Heart right ventricle (tissue), 16 donors: ENCODE measurements around the gene QKI. TPM values are rescaled to one million over a fixed set of nuclear protein-coding genes. Genes with fewer than 3 reads are reported as not detected.

Experiments
- ATAC-seq, 8 donors: fragments of 200-7000 bp; cut with Tn5 transposase; one replicate each; pipeline ENCODE4 v1.9.1; 2020; ENCODE audit warnings: mild to moderate bottlenecking in 8 of 8, moderate library complexity in 8 of 8, moderate number of reproducible peaks in 1 of 8
- DNase-seq, 2 donors: peaks; one replicate each; pipeline ENCODE4 v3.0.0-alpha.2; 2020
- H3K27ac ChIP-seq, 10 donors: fragments of 200-600 bp; sonication (generic) in 2 of 10; one replicate each; pipeline versions ENCODE4 v1.5.0 to v1.8.0; 2020 to 2022; ENCODE audit warnings: mild to moderate bottlenecking in 3 of 10
- H3K27me3 ChIP-seq, 7 donors: fragments of 200-600 bp; one replicate each; pipeline ENCODE4 v1.8.0; 2021 to 2022; ENCODE audit warnings: mild to moderate bottlenecking in 2 of 7
- H3K36me3 ChIP-seq, 9 donors: fragments of 200-600 bp; sonication (generic) in 1 of 9; one replicate each; pipeline versions ENCODE4 v1.5.0 to v1.8.0; 2020 to 2022; ENCODE audit warnings: mild to moderate bottlenecking in 2 of 9
- H3K4me1 ChIP-seq, 9 donors: fragments of 200-600 bp; sonication (generic) in 1 of 9; one replicate each; pipeline versions ENCODE4 v1.5.0 to v1.8.0; 2020 to 2022; ENCODE audit warnings: mild to moderate bottlenecking in 4 of 9
- H3K4me3 ChIP-seq, 10 donors: fragments of 200-600 bp; sonication (generic) in 2 of 10; one replicate each; pipeline versions ENCODE4 v1.5.0 to v1.8.0; 2020 to 2022; ENCODE audit warnings: mild to moderate bottlenecking in 7 of 10, moderate library complexity in 2 of 10
- H3K9me3 ChIP-seq, 11 donors: fragments of 200-600 bp in 10 of 11; sonication (generic) in 2 of 11; one replicate each; pipeline versions ENCODE4 v1.5.0 to v1.8.0; 2013 to 2022; ENCODE audit warnings: mild to moderate bottlenecking in 2 of 11, control low read depth in 1 of 11, moderate library complexity in 1 of 11
- CTCF ChIP-seq, 9 donors: fragments of 200-600 bp; sonication (generic) in 2 of 9; IDR thresholded peaks; one replicate each; pipeline versions ENCODE4 v1.5.0 to v1.8.0; 2021 to 2022; ENCODE audit warnings: antibody characterized with exemption in 9 of 9, mild to moderate bottlenecking in 5 of 9, moderate library complexity in 1 of 9
- WGBS, 2 donors: extraction: QIAGEN DNeasy Blood & Tissue Kit; methylation state at CpG; one replicate each; pipeline ENCODE4 v1.1.7; 2013; ENCODE audit warnings: inconsistent platforms in 1 of 2; 5-methylcytosine and 5-hydroxymethylcytosine counted together
- intact Hi-C, 10 donors: fragments of 100-400 bp; cut with DNase I; formaldehyde crosslinking; loops; one replicate each; pipeline versions ENCODE4 v1.11.1 to v1.14.2; 2022
- polyA plus RNA-seq, 2 donors: library from polyadenylated mRNA; stranded (reverse); fragments of 200-250 nt; gene quantifications; one replicate each; pipeline ENCODE4 v1.2.3, GENCODE V29; 2013
- total RNA-seq, 10 donors: library from RNA; stranded (reverse); fragmentation: NEBNext Ultra II Directional in 3 of 10; extraction: Animal tissue kit (Norgen Biotek cat#: 25700) in 3 of 10; gene quantifications; one replicate each; pipeline versions ENCODE4 v1.2.1 to v1.2.4, GENCODE V29; 2021 to 2023
- donor health status: Arrhythmogenic right ventricular cardiomyopathy.
- donor health status: ischemic (EF 13 %, LVEDD 7.1; RV severe dilation, severe dysfunction).
- donor health status: healthy with polysubstance abuse.
- donor health status: DM: no; HTN: yes; CAD: no.
- donor health status: DM: no; HTN: no; CAD: no.
- donor health status: ischemic (EF 25% LVEDD 6.9; RV normal size, moderate dysfunction).
- donor health status: ischemic (EF 25% LVEDD 5.7; RV mildly dilated, moderate dysfunction).
- donor health status: healthy.
- donor health status: DM: yes; HTN: yes; CAD: no.
- donor health status: Ischemic cardiomyopathy.
- donor health status: ischemic (EF 35%, LVEDD 5.7; RV mildly dilated, moderate dysfunction).
- donor health status: nonischemic (EF 11% LVEDD 7.7; RV severe dilation, severe dysfunction).
- donor health status: DM: yes; HTN: yes; CAD: no.
- donor health status: PGD.
- donor health status: ischemic (EF 29% LVEDD 5.4; RV normal size, mild dysfunction).
- donor health status: nonischemic (EF 23%, LVEDD 6.1; RV moderate dilation, normal function).

QKI gene
- total and polyA plus RNA-seq, 12 donors, result 74.7 to 551 (median 493) TPM

- ATAC-seq, result no peak
- intact Hi-C loops, result loop anchor here (2.0 to 10.0 kb wide), 21 partner anchors 82 to 1505 kb away; no protein-coding TSS in a partner anchor
- no peak for DNase-seq
- peaks cover 5 to 78% (median 53%) of the 10 kb centered on the region in 9 donors for H3K4me1 ChIP-seq
- no peaks in the 10 kb centered on the region for H3K27me3 ChIP-seq
- peak overlapping the region; percentile 5 to 93 (median 89) for H3K4me3 ChIP-seq
- peak overlapping the region; percentile 67 to 100 (median 99) for H3K27ac ChIP-seq
- no peak for TF ChIP-seq CTCF (IDR thresholded peaks at IDR 0.05)
- 3 to 6% methylated on average over 6 of the region's 6 CpGs for WGBS, 2 donors
- no peaks in the 10 kb centered on the region for H3K9me3 ChIP-seq
- H3K36me3 ChIP-seq, result peaks cover 0 to 5% (median 0%) of the 10 kb centered on the region in 9 donors
Observed at GRCh38 chr6:163419413-163420288, 5.1 kb downstream of the QKI start.

GRCh38 chr6:163420289-163420614 is 5.7 kb downstream of the QKI start:
- H3K27ac ChIP-seq, result peak overlapping the region; percentile 67 to 100 (median 99)
- DNase-seq (no peak), ATAC-seq (peak in 3 of 8 donors; percentile 33 to 52 (median 49))
- peaks cover 0 to 5% (median 0%) of the 10 kb centered on the region in 9 donors for H3K36me3 ChIP-seq
- intact Hi-C loops, result loop anchor here in 8 of 10 donors (5.0 to 10.0 kb wide), 13 partner anchors 135 to 1505 kb away; no protein-coding TSS in a partner anchor
- WGBS, 2 donors, result 11 to 13% methylated on average over 2 of the region's 2 CpGs
- no peaks in the 10 kb centered on the region for H3K9me3 ChIP-seq
- no peak for TF ChIP-seq CTCF (IDR thresholded peaks at IDR 0.05)
- H3K27me3 ChIP-seq, result no peaks in the 10 kb centered on the region
- peaks cover 5 to 84% (median 58%) of the 10 kb centered on the region in 9 donors for H3K4me1 ChIP-seq
- peak overlapping the region; percentile 2 to 93 (median 87) for H3K4me3 ChIP-seq

- TF ChIP-seq CTCF (IDR thresholded peaks at IDR 0.05), result no peak
- intact Hi-C loops, result loop anchor here in 8 of 10 donors (5.0 to 10.0 kb wide), 13 partner anchors 132 to 1502 kb away; no protein-coding TSS in a partner anchor
- Histone ChIP-seq H3K36me3 (peaks cover 0 to 5% (median 0%) of the 10 kb centered on the region in 9 donors), H3K4me3 (peak overlapping the region in 3 of 10 donors; percentile 1 to 20 (median 11)), H3K4me1 (peaks cover 5 to 100% (median 81%) of the 10 kb centered on the region in 9 donors), H3K27ac (peak overlapping the region in 9 of 10 donors; percentile 9 to 100 (median 56)), H3K9me3 (no peaks in the 10 kb centered on the region), H3K27me3 (no peaks in the 10 kb centered on the region)
- ATAC-seq (peak in 1 of 8 donors; percentile 43), DNase-seq (no peak)
- WGBS, 2 donors, result 45 to 57% methylated on average over 3 of the region's 3 CpGs
Observed at GRCh38 chr6:163422550-163422949, 8.0 kb downstream of the QKI start.

GRCh38 chr6:163423696-163424095 is 9.2 kb downstream of the QKI start:
- WGBS, 2 donors, result 34 to 47% methylated on average over 2 of the region's 2 CpGs
- Histone ChIP-seq H3K36me3 (peaks cover 0 to 5% (median 0%) of the 10 kb centered on the region in 9 donors), H3K4me3 (peak overlapping the region in 2 of 10 donors; percentile 8 to 20), H3K27ac (peak overlapping the region in 5 of 10 donors; percentile 2 to 100 (median 42)), H3K4me1 (peaks cover 5 to 100% (median 93%) of the 10 kb centered on the region in 9 donors), H3K27me3 (no peaks in the 10 kb centered on the region), H3K9me3 (no peaks in the 10 kb centered on the region)
- ATAC-seq (no peak), DNase-seq (no peak)
- TF ChIP-seq CTCF (IDR thresholded peaks at IDR 0.05), result no peak
- intact Hi-C loops, result loop anchor here in 8 of 10 donors (5.0 to 10.0 kb wide), 13 partner anchors 131 to 1501 kb away; no protein-coding TSS in a partner anchor
